Islet precursor cell (in vitro differentiated cells): ENCODE data around the gene RNF223.

Experiments used
- DNase-seq: peaks from one replicate; pipeline ENCODE4 v3.0.0-alpha.2; 2018

Gene RNF223

GRCh38 chr1:1024771-1025699 lies 49.1 kb downstream of the RNF223 start:
- peak; percentile 96 for DNase-seq

- DNase-seq: no peak
Measured at GRCh38 chr1:1024149-1024770, 49.8 kb downstream of the RNF223 start.

- DNase-seq: no peak
Measured at GRCh38 chr1:1023700-1024099, 50.4 kb downstream of the RNF223 start.

- DNase-seq: no peak
Measured at GRCh38 chr1:1022302-1023009, 51.6 kb downstream of the RNF223 start.

GRCh38 chr1:1021920-1022259 lies 52.2 kb downstream of the RNF223 start:
- no peak for DNase-seq

GRCh38 chr1:1021010-1021919 lies 52.8 kb downstream of the RNF223 start:
- no peak for DNase-seq
